ENCODE data around the gene FUNDC1.

FUNDC1 gene

DNA sequence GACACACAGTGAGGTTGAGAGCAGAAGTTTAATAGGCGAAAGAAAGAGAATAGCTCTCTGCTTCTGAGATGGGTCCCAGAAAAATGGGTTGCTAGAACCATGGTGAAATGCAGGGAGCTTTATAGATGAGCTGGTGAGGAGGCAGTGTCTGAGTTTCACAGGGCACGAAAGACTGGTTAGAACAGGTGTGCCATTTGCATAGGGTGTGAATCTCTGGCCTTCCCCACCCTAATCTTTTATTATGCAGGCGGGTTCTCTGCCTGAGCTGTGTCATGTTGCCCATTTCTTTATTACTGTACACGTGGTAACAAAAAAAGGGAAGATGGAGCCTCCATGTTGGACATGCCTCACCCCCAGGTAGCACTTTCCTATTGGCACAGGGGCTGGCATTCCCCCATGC is 39.1 kb downstream of the FUNDC1 start:
- H3K27ac Mint-ChIP-seq, result no peak overlapping the region
- peaks cover 6% of the 10 kb centered on the region for H3K4me1 Mint-ChIP-seq
- no peak overlapping the region for H3K4me3 Mint-ChIP-seq
- no peak for ATAC-seq
- H3K36me3 Mint-ChIP-seq, result no peaks in the 10 kb centered on the region
- no peaks in the 10 kb centered on the region for H3K9me3 Mint-ChIP-seq
- no peaks in the 10 kb centered on the region for H3K27me3 Mint-ChIP-seq

- ATAC-seq, result no peak
- no peak overlapping the region for H3K4me3 Mint-ChIP-seq
- H3K36me3 Mint-ChIP-seq, result no peaks in the 10 kb centered on the region
- H3K4me1 Mint-ChIP-seq, result no peaks in the 10 kb centered on the region
- H3K27ac Mint-ChIP-seq, result no peak overlapping the region
- no peaks in the 10 kb centered on the region for H3K27me3 Mint-ChIP-seq
- H3K9me3 Mint-ChIP-seq, result no peaks in the 10 kb centered on the region
These were observed 47.6 kb downstream of the FUNDC1 start for GRCh38 chrX:44495091-44495490.

- H3K36me3 Mint-ChIP-seq, result no peaks in the 10 kb centered on the region
- H3K27ac Mint-ChIP-seq, result no peak overlapping the region
- ATAC-seq, result no peak
- no peaks in the 10 kb centered on the region for H3K27me3 Mint-ChIP-seq
- no peak overlapping the region for H3K4me3 Mint-ChIP-seq
- H3K4me1 Mint-ChIP-seq, result no peaks in the 10 kb centered on the region
- no peaks in the 10 kb centered on the region for H3K9me3 Mint-ChIP-seq
These were observed 48.3 kb downstream of the FUNDC1 start for GRCh38 chrX:44494357-44494756.

GRCh38 chrX:44489515-44489914 is 53.1 kb downstream of the FUNDC1 start:
- no peak for ATAC-seq
- Mint-ChIP-seq H3K36me3 (no peaks in the 10 kb centered on the region), H3K27me3 (peaks cover 15% of the 10 kb centered on the region), H3K4me3 (no peak overlapping the region), H3K27ac (no peak overlapping the region), H3K4me1 (no peaks in the 10 kb centered on the region), H3K9me3 (no peaks in the 10 kb centered on the region)

DNA sequence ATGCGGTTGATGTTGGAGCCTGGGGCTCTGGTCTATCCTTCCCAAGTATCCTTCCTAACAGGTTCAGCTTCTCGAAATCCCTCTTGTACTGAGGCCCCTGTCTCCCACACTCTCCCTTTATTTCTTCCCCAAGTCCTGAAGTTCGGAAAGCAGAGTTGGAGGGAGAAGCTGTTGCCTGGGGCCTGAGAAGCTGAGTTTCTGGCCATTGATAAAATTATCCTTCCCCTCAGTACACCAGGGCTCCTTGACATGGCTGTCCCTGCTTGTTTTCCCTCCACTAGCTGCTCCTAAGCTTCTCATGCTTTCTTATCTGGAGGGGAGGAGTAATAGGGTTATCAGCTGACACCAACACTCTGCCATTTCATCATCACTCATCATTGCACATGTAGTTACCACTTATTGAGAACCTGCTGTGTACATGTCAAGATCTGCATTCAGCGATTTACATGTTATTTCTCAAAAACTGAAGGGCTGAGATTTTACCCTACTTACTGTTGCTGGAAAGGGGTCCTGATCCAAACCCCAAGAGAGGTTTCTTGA is 58.0 kb downstream of the FUNDC1 start:
- Mint-ChIP-seq H3K9me3 (no peaks in the 10 kb centered on the region), H3K4me3 (no peak overlapping the region), H3K27me3 (peaks cover 15% of the 10 kb centered on the region), H3K27ac (no peak overlapping the region), H3K36me3 (no peaks in the 10 kb centered on the region), H3K4me1 (no peaks in the 10 kb centered on the region)
- ATAC-seq, result no peak

DNA sequence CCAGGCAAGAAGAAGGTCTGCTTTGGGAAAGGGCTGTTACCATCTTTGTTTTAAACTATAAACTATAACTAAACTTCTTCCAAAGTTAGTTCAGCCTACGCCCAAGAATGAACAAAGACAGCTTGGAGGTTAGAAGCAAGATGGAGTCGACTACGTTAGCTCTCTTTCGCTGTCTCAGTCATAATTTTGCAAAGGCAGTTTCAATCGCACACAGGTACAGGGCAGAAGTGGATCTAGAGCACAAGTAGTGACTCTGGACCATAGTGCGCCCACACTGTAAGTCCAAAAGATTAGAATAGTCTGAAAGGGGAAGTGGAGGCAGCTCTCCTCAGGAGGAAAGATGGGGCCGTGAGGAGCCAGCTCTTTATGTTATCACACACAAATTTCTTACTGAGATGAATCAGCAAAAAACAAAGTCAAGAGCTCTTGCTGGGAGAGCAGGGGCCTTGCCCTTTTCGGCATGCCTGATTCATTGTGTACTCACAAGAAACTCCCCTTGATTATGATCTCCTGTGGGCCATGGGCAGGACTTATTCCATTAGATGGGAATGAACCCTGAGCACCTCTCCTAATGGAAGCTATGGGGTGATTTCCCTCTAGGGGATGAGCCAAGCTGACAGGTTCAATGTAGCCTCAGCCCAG is 58.6 kb downstream of the FUNDC1 start:
- Mint-ChIP-seq H3K4me1 (no peaks in the 10 kb centered on the region), H3K9me3 (no peaks in the 10 kb centered on the region), H3K27me3 (peaks cover 15% of the 10 kb centered on the region), H3K27ac (no peak overlapping the region), H3K36me3 (no peaks in the 10 kb centered on the region), H3K4me3 (no peak overlapping the region)
- ATAC-seq, result no peak

DNA sequence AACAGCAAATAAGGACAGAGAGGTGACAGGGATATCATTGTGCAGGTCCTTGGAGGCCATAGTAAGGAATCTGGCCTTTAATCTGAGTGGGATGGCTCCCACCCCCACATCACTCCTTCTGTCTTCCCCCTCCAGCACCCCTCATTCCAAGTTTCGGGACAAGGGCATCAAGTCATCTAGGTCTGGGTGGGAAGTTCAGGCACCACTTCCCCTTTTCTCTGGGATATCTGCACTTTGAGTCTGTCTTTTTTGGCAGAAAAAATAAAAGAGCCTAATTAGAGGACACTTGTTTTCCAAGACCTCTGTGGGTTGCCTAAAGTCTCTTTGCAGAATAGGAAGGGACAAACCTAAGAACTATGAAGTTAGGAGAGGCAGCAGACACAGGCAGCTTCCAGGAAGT is 60.1 kb downstream of the FUNDC1 start:
- H3K27ac Mint-ChIP-seq, result no peak overlapping the region

GRCh38 chrX:44480591-44480990 is 62.1 kb downstream of the FUNDC1 start:
- Mint-ChIP-seq H3K27ac (no peak overlapping the region), H3K36me3 (no peaks in the 10 kb centered on the region), H3K4me1 (no peaks in the 10 kb centered on the region), H3K4me3 (no peak overlapping the region), H3K27me3 (no peaks in the 10 kb centered on the region), H3K9me3 (no peaks in the 10 kb centered on the region)
- no peak for ATAC-seq

More for the DNA sequence above, 60.1 kb downstream of the FUNDC1 start:
- Mint-ChIP-seq H3K27me3 (peaks cover 6% of the 10 kb centered on the region), H3K4me1 (no peaks in the 10 kb centered on the region), H3K36me3 (no peaks in the 10 kb centered on the region), H3K4me3 (no peak overlapping the region), H3K9me3 (no peaks in the 10 kb centered on the region)
- ATAC-seq, result no peak

DNA sequence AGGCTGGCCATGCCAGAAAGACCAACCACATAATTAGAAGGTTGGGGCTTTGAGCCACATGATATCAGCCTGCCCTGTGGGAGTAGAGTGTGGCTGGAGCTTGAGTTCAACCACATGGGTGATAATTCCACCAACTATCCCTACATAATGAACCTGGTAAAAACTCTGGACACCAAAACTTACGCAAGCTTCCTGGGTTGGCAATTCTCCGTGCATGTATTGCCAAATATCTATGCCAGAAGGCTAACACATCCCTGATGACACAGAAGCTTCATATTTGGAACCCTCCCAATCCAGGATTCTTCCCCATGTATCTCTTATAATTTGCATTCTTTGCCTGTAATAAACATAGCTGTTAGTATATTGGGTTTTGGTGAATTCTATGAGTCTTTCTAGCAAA is 68.2 kb downstream of the FUNDC1 start:
- Mint-ChIP-seq H3K9me3 (peaks cover 2% of the 10 kb centered on the region), H3K36me3 (no peaks in the 10 kb centered on the region), H3K4me1 (no peaks in the 10 kb centered on the region), H3K27ac (no peak overlapping the region), H3K27me3 (peaks cover 13% of the 10 kb centered on the region), H3K4me3 (no peak overlapping the region)
- ATAC-seq, result no peak
